GM19240 (cell line): Measurements from ENCODE around the gene EMID1.
A peak's percentile ranks its signal among the peaks of the same experiment; 100 is the strongest.

ENCODE experiments used
- DNase-seq: peaks from one replicate; pipeline ENCODE4 v3.0.0; 2011; ENCODE audit warnings: low spot score; ENCODE audit not compliant: insufficient read length

The EMID1 gene

GRCh38 chr22:29194184-29194583, 11.5 kb upstream of the EMID1 start:
- no peak for DNase-seq

GRCh38 chr22:29195118-29195963, 10.4 kb upstream of the EMID1 start:
- no peak for DNase-seq

GRCh38 chr22:29195964-29196666, 9.6 kb upstream of the EMID1 start:
- no peak for DNase-seq

- DNase-seq, result no peak
Observed at GRCh38 chr22:29197096-29197495, 8.6 kb upstream of the EMID1 start.

GRCh38 chr22:29198240-29198639, 7.5 kb upstream of the EMID1 start:
- no peak for DNase-seq

- DNase-seq, result no peak
Observed at GRCh38 chr22:29199702-29200400, 5.8 kb upstream of the EMID1 start.

GRCh38 chr22:29200901-29201300, 4.8 kb upstream of the EMID1 start:
- DNase-seq, result no peak

- no peak for DNase-seq
Observed at GRCh38 chr22:29201782-29202181, 3.9 kb upstream of the EMID1 start.

GRCh38 chr22:29202212-29203192, 3.2 kb upstream of the EMID1 start:
- DNase-seq, result peak; percentile 94

GRCh38 chr22:29203488-29204454, 1.9 kb upstream of the EMID1 start:
- DNase-seq, result no peak

- no peak for DNase-seq
Observed at GRCh38 chr22:29204455-29205183, 1.1 kb upstream of the EMID1 start.

GRCh38 chr22:29205252-29205593, 473 bp upstream of the EMID1 start:
- no peak for DNase-seq

- no peak for DNase-seq
Observed at GRCh38 chr22:29206372-29207242, 911 bp downstream of the EMID1 start.

- no peak for DNase-seq
Observed at GRCh38 chr22:29207243-29207550, 1.5 kb downstream of the EMID1 start.

GRCh38 chr22:29207562-29208501, 2.1 kb downstream of the EMID1 start:
- DNase-seq, result no peak

GRCh38 chr22:29208502-29208862, 2.8 kb downstream of the EMID1 start:
- DNase-seq, result no peak

- no peak for DNase-seq
Observed at GRCh38 chr22:29208879-29209623, 3.4 kb downstream of the EMID1 start.
